ENCODE results near the gene SH3PXD2A. TPM values are rescaled to one million over a fixed set of nuclear protein-coding genes. Genes with fewer than 3 reads are reported as not detected.

The SH3PXD2A gene
- total RNA-seq, 1 experiment from 2014 or later: 4.5 TPM

DNA sequence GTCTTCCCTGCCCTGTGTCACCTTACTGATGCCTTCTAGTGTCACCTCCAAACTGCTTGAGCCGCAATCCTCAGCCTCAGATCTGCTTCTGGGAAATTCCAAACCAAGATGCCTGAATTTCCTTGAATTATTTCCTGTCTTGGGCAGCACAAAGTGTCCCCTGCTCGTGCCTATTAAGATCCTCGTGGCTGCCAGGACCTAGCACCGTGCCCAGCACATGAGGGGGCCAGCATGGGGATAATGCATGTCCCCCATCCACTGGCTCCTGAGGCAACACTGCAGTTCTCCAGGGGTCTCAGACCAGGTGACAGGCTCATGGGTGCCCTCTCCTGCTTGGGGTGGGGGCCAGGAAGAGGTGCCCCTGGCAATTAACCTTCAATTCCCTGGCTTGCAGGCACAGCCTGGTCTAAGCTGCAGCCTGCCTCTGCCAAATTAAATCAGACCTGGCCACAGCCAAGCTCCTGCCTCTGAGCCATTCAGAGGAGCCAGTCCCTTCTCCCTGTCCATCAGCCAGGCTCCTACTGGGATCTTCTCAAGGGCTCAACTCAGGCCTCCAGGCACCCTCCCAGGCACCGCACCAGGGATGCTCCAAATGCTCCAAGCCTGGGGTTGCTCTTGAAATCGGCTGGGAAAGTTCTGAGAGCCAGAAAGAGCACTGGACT, 146.6 kb downstream of the SH3PXD2A start:
- Histone ChIP-seq H2BK15ac (ENCODE audit: low read depth, low read length) (no peak overlapping the region), H2BK20ac (ENCODE audit: low read depth, low read length, poor library complexity, severe bottlenecking) (no peak overlapping the region), H3K79me2 (ENCODE audit: insufficient read depth, low read length) (no peaks in the 10 kb centered on the region), H2BK12ac (ENCODE audit: insufficient read length, low read depth, low read length) (no peak overlapping the region), H2AFZ (ENCODE audit: low read length) (no peak overlapping the region), H2BK5ac (ENCODE audit: insufficient read length, low read length) (no peak overlapping the region), H4K20me1 (ENCODE audit: control insufficient read depth, insufficient read depth, insufficient read length) (no peaks in the 10 kb centered on the region), H3K18ac (ENCODE audit: insufficient read length, low read depth, low read length) (no peak overlapping the region), H2AK5ac (ENCODE audit: insufficient read length, low read length) (no peak overlapping the region), H2BK120ac (ENCODE audit: low read depth, low read length, poor library complexity, severe bottlenecking) (no peak overlapping the region), H3K27ac (ENCODE audit: insufficient read length, low read depth, low read length) (no peak overlapping the region), H3K4me2 (ENCODE audit: insufficient read depth, insufficient read length, low read length) (no peak overlapping the region), H4K8ac (replicated peaks; ENCODE audit: insufficient read length, low read depth, low read length) (no peak overlapping the region), H3K9me3 (ENCODE audit: control insufficient read depth, low read depth, low read length) (no peaks in the 10 kb centered on the region), H3K4me1 (ENCODE audit: insufficient read depth, low read length) (no peaks in the 10 kb centered on the region), H3K56ac (ENCODE audit: insufficient read length, low read depth, low read length) (no peak overlapping the region), H3K4ac (ENCODE audit: low read depth, low read length) (no peak overlapping the region), H3K23ac (ENCODE audit: insufficient read length, low read depth, low read length) (no peak overlapping the region), H3K79me1 (ENCODE audit: insufficient read depth, low read depth, low read length, poor library complexity, severe bottlenecking) (no peaks in the 10 kb centered on the region), H4K5ac (ENCODE audit: insufficient read length, low read depth, low read length) (no peak overlapping the region), H4K91ac (ENCODE audit: insufficient read length, low read depth, low read length) (no peak overlapping the region), H3K27me3 (ENCODE audit: insufficient read depth, low read length) (no peaks in the 10 kb centered on the region), H3T11ph (ENCODE audit: low read length) (no peak overlapping the region), H3K23me2 (ENCODE audit: insufficient read length, low read depth, low read length, poor library complexity, severe bottlenecking) (no peaks in the 10 kb centered on the region), H3K9ac (ENCODE audit: extremely low read depth, insufficient read length, low read length) (no peak overlapping the region), H3K14ac (ENCODE audit: insufficient read depth, low read length) (no peak overlapping the region)
- Mint-ChIP-seq H3K27me3 (ENCODE audit: low read depth) (no peaks in the 10 kb centered on the region; the same call in 1 of the 2 replicates), H3K4me1 (peaks cover 3 to 6% of the 10 kb centered on the region in 2 experiments; a peak in 3 of 4 replicates), H3K4me3 (no peak overlapping the region), H3K9me3 (no peaks in the 10 kb centered on the region), H3K36me3 (ENCODE audit: insufficient read depth in 1 of 3, low read depth in 3 of 3) (no peaks in the 10 kb centered on the region), H3K27ac (no peak overlapping the region)
- DNase-seq: no peak
- TF ChIP-seq, protein P1, sequence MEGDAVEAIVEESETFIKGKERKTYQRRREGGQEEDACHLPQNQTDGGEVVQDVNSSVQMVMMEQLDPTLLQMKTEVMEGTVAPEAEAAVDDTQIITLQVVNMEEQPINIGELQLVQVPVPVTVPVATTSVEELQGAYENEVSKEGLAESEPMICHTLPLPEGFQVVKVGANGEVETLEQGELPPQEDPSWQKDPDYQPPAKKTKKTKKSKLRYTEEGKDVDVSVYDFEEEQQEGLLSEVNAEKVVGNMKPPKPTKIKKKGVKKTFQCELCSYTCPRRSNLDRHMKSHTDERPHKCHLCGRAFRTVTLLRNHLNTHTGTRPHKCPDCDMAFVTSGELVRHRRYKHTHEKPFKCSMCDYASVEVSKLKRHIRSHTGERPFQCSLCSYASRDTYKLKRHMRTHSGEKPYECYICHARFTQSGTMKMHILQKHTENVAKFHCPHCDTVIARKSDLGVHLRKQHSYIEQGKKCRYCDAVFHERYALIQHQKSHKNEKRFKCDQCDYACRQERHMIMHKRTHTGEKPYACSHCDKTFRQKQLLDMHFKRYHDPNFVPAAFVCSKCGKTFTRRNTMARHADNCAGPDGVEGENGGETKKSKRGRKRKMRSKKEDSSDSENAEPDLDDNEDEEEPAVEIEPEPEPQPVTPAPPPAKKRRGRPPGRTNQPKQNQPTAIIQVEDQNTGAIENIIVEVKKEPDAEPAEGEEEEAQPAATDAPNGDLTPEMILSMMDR (conservative IDR thresholded peaks at IDR 0.05): no peak
- no CpG with 5 or more reads among the region's 6 CpGs for WGBS (ENCODE audit: extremely low coverage, insufficient read length, low lambda C conversion rate)

Data from H9 (cell line).